ENCODE measurements around the gene FUT2.

The FUT2 gene

DNA sequence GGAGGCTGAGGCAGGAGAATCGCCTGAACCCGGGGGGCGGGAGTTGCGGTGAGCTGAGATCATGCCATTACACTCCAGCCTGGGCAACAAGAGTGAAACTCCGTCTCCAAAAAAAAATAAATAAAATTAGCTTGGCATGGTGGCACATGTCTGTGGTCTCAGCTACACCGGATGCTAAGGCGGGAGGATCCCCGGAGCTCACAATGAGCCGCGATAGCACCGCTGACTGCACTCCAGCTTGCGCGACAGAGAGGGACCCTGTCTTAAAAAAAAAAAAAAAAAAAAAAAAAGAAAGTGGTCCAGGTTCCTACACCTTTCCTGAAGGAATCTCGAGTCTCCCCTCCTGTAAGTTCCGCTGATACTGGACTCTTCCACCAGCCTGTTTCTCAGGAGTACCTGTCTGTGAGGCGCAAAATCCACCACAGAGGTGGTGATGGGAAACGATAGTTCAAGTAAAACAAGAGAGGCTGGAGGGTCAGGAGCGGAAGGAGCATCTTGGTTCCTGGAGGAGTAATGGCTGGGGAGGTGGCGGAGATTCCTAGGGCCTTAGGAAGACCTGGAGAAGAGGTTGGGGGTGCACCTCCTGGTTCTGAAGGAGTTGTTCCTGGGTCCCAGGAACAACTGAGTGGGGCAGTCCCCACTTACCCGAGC lies 56.2 kb downstream of the FUT2 start:
- no peak for DNase-seq (ENCODE audit: low read depth)

DNA sequence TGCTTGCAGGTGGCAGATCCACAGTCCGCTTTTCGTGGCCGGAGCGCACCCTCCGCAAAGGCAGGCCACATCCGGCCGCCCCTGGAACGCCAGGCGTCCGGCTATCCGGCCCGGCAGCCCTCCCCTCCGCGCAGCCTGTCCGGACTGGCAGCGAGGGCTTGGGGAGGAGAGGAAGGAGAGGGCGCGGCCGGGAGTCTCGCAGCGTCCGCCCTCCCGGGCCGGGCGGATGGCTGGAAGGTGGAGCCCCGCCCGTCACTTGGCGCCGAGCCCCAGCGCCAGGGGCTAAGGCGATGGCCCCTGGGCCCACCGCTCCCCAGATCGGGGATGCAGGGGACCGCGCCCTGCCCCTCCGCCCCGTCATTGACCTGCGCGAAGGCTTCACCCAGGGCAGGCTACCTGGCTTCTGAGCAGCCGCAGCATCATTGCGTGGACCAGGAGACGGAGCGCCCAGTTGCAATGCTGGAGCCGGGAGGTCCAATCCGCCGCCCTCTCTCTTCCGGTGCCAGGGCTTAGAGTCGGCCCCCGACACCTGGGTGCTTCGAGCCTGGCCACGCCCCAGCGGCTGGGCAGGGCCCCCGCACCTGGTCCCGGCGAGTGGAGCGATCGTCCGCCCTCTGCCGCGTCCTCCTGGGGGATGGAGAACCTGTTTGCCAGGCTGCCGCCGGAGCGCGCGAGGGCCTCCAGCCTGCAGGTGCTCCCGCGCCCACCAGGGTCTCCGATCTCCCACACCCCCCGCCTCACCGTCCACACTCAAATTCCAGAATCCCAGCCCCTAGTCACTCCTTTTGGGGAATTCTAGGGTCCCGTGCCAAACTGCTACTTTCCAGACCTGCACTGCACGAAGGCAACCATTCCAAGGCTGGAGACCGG lies 57.0 kb downstream of the FUT2 start, which contains the start of gene FUT1:
TSS of gene FUT1 (minus strand) at position 146 of the 870 bp plus-strand sequence. CDS start 1,360 bp downstream, outside the sequence.
- DNase-seq (ENCODE audit: low read depth): no peak

DNA sequence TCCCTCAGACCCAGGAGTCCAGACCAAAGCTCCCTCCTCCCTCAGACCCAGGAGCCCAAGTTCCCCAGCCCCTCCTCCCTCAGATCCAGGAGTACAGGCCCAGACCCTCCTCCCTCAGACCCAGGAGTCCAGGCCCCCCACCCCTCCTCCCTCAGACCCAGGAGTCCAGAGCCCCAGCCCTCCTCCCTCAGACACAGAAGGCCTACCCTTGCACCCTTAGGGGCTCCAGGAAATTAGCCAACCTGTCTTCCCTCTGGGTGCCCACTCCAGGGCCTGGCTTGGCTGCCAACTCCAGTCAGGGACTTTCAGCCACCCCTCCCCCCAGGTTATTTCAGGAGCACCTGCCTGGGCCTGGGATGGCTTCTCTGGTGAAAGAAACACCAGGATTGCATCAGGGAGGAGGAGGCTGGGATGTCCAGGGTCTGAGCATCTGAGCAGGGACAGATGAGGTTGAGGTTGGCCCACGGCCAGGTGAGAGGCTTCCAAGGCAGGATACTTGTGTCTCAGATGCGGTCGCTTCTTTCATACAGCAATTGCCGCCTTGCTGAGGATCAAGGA lies 59.4 kb downstream of the FUT2 start, which contains the start of gene FGF21:
TSS of gene FGF21 (plus strand) at position 441 of the 558 bp plus-strand sequence. CDS start 713 bp downstream, outside the sequence.
- no peak for DNase-seq (ENCODE audit: low read depth)

Data from activated T-cell treated with anti-CD3 and anti-CD28 coated beads for 24 hours (primary cell).